Pancreas (tissue), 10 donors: ENCODE results near the gene CFAP46. TPM values are rescaled to one million over a fixed set of nuclear protein-coding genes. Genes with fewer than 3 reads are reported as not detected.

Experiments
- ATAC-seq, 4 donors: fragments of 200-7000 bp; cut with Tn5 transposase; one replicate each; pipeline versions ENCODE4 v1.8.0 to v1.9.1; 2020; ENCODE audit warnings: mild to moderate bottlenecking in 4 of 4, moderate library complexity in 4 of 4
- DNase-seq, 6 donors: peaks; one replicate each; pipeline ENCODE4 v3.0.0-alpha.2; 2020
- FAIRE-seq: peaks from 2 replicates; lab custom pipeline; 2012; peaks lifted over from hg19 to GRCh38; lab: Jason Lieb, UNC
- H3K27ac ChIP-seq, 4 donors: fragments of 200-600 bp; sonication (generic); 1 replicate in 3 of 4; 2 replicates in 1 of 4; pipeline versions ENCODE4 v1.5.0 to v1.8.0; 2020
- H3K27me3 ChIP-seq, 4 donors: fragments of 200-600 bp; one replicate each; pipeline ENCODE4 v1.8.0; 2021
- H3K36me3 ChIP-seq, 3 donors: fragments of 200-600 bp; sonication (generic) in 1 of 3; one replicate each; pipeline versions ENCODE4 v1.5.0 to v1.8.0; 2020 to 2021
- H3K4me1 ChIP-seq, 3 donors: fragments of 200-600 bp; one replicate each; pipeline ENCODE4 v1.8.0; 2021
- H3K4me3 ChIP-seq, 4 donors: fragments of 200-600 bp; sonication (generic) in 2 of 4; one replicate each; pipeline versions ENCODE4 v1.5.0 to v1.8.0; 2020 to 2021
- H3K9me3 ChIP-seq, 4 donors: fragments of 200-600 bp; one replicate each; pipeline ENCODE4 v1.8.0; 2021
- CTCF ChIP-seq, 4 donors: fragments of 200-600 bp; sonication (generic) in 3 of 4; IDR thresholded peaks; one replicate each; pipeline versions ENCODE4 v1.5.0 to v1.8.0; 2021; ENCODE audit warnings: antibody characterized with exemption in 4 of 4
- WGBS, 2 donors: extraction: QIAGEN DNeasy Blood & Tissue Kit; methylation state at CpG; one replicate each; pipeline ENCODE4 v1.1.7; 2013; 5-methylcytosine and 5-hydroxymethylcytosine counted together
- intact Hi-C, 3 donors: fragments of 100-400 bp; cut with DNase I; formaldehyde crosslinking; loops; one replicate each; pipeline versions ENCODE4 v1.11.1 to v1.14.2; 2022
- polyA plus RNA-seq, 2 donors: library from polyadenylated mRNA; stranded (reverse); fragments of 200-250 nt; gene quantifications; one replicate each; pipeline ENCODE4 v1.2.3, GENCODE V29; 2013
- total RNA-seq, 6 donors: library from RNA; stranded (reverse); fragmentation: NEBNext Ultra II Directional in 4 of 6; extraction: Animal tissue kit (Norgen Biotek cat#: 25700) in 4 of 6; gene quantifications; one replicate each; pipeline versions ENCODE4 v1.2.1 to v1.2.4, GENCODE V29; 2021 to 2023
- donor health status: healthy with polysubstance abuse.
- donor health status: DM: no; HTN: no; CAD: no; lungs with moderate emphysema.
- donor health status: DM: no; HTN: no; CAD: no.
- donor health status: control.
- donor health status: control.
- donor health status: Bipolar disorder and iron deficiency.
- donor health status: DM: yes; HTN: yes; CAD: no.
- donor health status: DM: no; HTN: no; CAD: no.
- donor health status: DM: no; HTN: no; CAD: no.
- donor health status: DM: yes; HTN: yes; CAD: no.

CFAP46 gene
- total and polyA plus RNA-seq, 8 donors, result 0.39 to 1.6 (median 1.0) TPM

GRCh38 chr10:132758865-132759264 lies 183.5 kb downstream of the CFAP46 start:
- TF ChIP-seq CTCF (IDR thresholded peaks at IDR 0.05), result no peak
- intact Hi-C loops, result no loop called here
- no peak overlapping the region for H3K4me3 ChIP-seq
- peaks cover 0 to 10% (median 0%) of the 10 kb centered on the region in 3 donors for H3K36me3 ChIP-seq
- no peak overlapping the region for H3K27ac ChIP-seq
- DNase-seq, result no peak
- no peaks in the 10 kb centered on the region for H3K9me3 ChIP-seq
- ATAC-seq, result peak in 1 of 4 donors; percentile 50
- H3K4me1 ChIP-seq, result no peaks in the 10 kb centered on the region
- no peak for FAIRE-seq
- 96% methylated on average over 14 of the region's 14 CpGs for WGBS, 2 donors
- H3K27me3 ChIP-seq, result no peaks in the 10 kb centered on the region

Other genes with a start within 250 kb of the CFAP46 start
- gene NKX6-2, start 156.4 kb downstream of the CFAP46 start, total RNA-seq, result 1 to 10 TPM in 1 of 6 donors, under 1 TPM in 2, not detected in 3; 0.09 to 1.2 (median 0.12) TPM
- 1 to 10 TPM in 1 of 2 donors, under 1 TPM in 1; 0.16 to 2.3 TPM for gene NKX6-2, start 156.4 kb downstream of the CFAP46 start, polyA plus RNA-seq
- under 1 TPM in 5 of 6 donors, not detected in 1; 0.03 to 0.12 (median 0.09) TPM for gene ADGRA1, start 145.4 kb upstream of the CFAP46 start, total RNA-seq
- under 1 TPM; 0.15 to 0.85 TPM for gene ADGRA1, start 145.4 kb upstream of the CFAP46 start, polyA plus RNA-seq
- gene KNDC1, start 217.6 kb upstream of the CFAP46 start, total RNA-seq, result under 1 TPM; 0.14 to 0.89 (median 0.61) TPM
- 1 to 10 TPM; 1.8 to 3.1 TPM for gene KNDC1, start 217.6 kb upstream of the CFAP46 start, polyA plus RNA-seq